ENCODE results near the gene CCT4. TPM values are rescaled to one million over a fixed set of nuclear protein-coding genes. Genes with fewer than 3 reads are reported as not detected.
"Not testable (repeated sequence)": the region's sequence is repeated elsewhere in the genome, so short reads cannot be mapped to it uniquely, and the experiment has no call there.

CCT4 gene
- total RNA-seq, 4 donors from 2014 or later = 88.4 to 151 (median 120) TPM

DNA sequence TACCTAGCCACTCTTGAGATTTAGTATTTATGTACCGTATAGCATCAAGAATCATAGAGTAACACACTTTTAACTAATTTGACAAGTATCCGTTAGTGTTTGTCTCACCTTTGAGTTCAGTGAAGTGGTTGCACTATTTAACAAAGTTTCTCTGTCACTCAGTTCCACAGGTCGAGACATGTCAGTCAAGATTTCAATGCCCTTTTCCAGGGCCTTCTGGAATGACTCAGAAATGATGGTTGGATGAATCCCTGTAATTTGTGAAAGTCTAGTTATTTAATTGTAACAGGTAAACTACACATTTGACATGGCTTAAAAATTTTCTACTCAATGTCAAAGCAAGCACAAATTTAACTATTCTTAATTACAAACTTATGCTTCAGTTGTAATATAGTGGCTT lies 9.7 kb downstream of the CCT4 start:
- DNase-seq = no peak
- intact Hi-C loops (cut with DNase I; ENCODE audit: low total_unique reads) = no loop called here
- TF ChIP-seq POLR2A (IDR thresholded peaks at IDR 0.05) = no peak
- TF ChIP-seq, protein P1, sequence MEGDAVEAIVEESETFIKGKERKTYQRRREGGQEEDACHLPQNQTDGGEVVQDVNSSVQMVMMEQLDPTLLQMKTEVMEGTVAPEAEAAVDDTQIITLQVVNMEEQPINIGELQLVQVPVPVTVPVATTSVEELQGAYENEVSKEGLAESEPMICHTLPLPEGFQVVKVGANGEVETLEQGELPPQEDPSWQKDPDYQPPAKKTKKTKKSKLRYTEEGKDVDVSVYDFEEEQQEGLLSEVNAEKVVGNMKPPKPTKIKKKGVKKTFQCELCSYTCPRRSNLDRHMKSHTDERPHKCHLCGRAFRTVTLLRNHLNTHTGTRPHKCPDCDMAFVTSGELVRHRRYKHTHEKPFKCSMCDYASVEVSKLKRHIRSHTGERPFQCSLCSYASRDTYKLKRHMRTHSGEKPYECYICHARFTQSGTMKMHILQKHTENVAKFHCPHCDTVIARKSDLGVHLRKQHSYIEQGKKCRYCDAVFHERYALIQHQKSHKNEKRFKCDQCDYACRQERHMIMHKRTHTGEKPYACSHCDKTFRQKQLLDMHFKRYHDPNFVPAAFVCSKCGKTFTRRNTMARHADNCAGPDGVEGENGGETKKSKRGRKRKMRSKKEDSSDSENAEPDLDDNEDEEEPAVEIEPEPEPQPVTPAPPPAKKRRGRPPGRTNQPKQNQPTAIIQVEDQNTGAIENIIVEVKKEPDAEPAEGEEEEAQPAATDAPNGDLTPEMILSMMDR (IDR thresholded peaks at IDR 0.05) = no peak
- no peak overlapping the region for H3K4me3 ChIP-seq
- H3K4me1 ChIP-seq = no peaks in the 10 kb centered on the region
- H3K9me3 ChIP-seq = no peaks in the 10 kb centered on the region
- no peaks in the 10 kb centered on the region for H3K27me3 ChIP-seq
- H3K27ac ChIP-seq = no peak overlapping the region
- H3K36me3 ChIP-seq = no peaks in the 10 kb centered on the region

DNA sequence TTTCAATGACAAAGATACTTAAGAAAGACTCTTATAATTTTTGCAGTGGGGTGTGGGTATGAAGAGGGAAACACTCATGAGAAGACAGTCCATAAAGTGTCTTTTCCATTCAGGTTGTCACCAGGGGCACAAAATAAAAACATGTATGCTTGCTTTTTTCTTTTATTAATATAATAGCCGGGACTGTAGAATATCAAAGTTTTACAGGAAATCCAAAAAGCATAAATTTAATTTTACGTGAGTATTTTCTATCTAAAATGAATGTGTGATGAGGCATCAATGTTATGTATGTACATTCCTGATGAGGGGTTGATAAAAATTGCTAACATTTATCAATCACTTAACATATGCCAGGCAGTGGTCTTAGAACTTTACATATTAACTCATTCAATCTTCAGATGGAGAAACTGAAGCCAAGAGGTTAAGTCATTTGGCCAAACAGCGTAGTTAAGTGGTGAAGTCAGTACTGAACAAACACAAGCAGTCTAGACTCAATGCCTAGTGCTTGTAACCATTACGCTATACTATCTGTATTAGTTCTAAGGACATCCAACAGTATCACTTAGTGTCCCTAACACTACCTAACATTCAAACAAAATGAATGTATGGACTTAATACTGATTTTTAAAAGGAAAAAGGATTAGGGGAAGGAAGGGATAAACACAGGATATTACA lies 10.7 kb downstream of the CCT4 start:
- DNase-seq = no peak
- Histone ChIP-seq H3K4me1 (no peaks in the 10 kb centered on the region), H3K4me3 (no peak overlapping the region), H3K27me3 (no peaks in the 10 kb centered on the region), H3K9me3 (no peaks in the 10 kb centered on the region), H3K27ac (no peak overlapping the region), H3K36me3 (no peaks in the 10 kb centered on the region)
- no peak for TF ChIP-seq POLR2A (IDR thresholded peaks at IDR 0.05)
- TF ChIP-seq, protein P1 (IDR thresholded peaks at IDR 0.05) = no peak
- intact Hi-C loops (cut with DNase I; ENCODE audit: low total_unique reads) = no loop called here

DNA sequence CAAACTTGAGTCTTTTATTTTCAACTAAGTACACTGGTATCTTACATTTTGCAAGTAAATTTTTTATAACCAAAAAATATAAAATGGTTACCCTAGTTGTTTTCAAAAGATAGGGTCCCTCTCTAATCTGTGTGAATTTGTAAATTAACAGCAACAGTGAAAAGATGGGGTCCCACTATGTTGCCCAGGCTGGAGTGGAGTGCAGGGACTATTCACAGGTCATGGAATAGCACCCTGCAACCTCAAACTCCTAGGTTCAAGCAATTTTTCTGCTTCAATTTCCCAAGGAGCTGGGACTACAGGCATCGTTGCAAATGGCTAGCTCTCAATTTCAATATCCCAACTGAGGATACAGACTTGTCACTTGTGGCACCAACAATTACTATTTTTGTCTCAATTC lies 12.1 kb downstream of the CCT4 start:
- H3K36me3 ChIP-seq = no peaks in the 10 kb centered on the region
- intact Hi-C loops (cut with DNase I; ENCODE audit: low total_unique reads) = no loop called here
- no peak for DNase-seq
- TF ChIP-seq, protein P1 (IDR thresholded peaks at IDR 0.05) = no peak
- no peak for TF ChIP-seq POLR2A (IDR thresholded peaks at IDR 0.05)
- no peak overlapping the region for H3K27ac ChIP-seq
- H3K4me3 ChIP-seq = no peak overlapping the region
- no peaks in the 10 kb centered on the region for H3K9me3 ChIP-seq
- H3K4me1 ChIP-seq = no peaks in the 10 kb centered on the region
- H3K27me3 ChIP-seq = no peaks in the 10 kb centered on the region

DNA sequence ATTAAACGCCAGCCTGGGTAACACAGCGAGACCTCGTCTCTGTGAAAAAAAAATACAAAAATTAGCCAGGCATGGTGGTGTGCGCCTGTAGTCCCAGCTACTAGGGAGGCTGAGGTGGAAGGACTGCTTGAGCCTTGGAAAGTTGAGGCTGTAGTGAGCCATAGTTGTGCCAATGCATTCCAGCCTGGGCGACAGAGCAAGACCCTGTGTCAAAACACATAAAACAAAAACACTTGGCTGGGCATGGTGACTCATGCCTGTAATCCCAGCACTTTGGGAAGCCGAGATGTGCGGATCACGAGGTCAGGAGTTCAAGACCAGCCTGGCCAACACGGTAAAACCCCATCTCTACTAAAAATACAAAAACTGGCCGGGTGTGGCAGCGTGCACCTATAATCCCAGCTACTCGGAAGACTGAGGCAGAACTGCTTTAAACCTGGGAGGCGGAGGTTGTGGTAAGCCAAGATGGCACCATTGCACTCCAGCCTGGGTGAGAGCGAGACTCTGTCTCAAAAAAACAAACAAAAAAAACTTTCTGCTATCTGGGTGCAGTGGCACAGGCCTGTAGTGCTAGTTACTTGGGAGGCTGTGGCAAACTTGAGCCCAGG lies 21.9 kb downstream of the CCT4 start:
- H3K36me3 ChIP-seq = not testable (repeated sequence)

DNA sequence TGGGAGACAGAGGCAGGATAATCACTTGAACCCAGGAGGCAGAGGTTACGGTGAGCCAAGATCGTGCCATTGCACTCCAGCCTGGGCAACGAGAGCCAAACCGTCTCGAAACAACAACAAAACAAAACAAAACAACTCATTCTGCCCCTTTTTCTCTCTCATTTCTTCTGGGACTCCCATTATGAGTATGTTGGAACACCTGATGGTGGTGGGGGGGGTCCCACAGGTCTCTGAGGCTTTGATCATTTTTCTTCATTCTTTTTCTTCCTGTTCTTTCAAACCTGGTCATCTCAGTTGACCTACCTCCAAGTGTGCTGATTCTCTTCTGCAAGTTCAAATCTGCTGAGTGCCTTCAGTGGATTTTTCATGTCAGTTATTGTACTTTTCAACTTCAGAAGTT lies 26.4 kb downstream of the CCT4 start:
- no peak for TF ChIP-seq POLR2A (IDR thresholded peaks at IDR 0.05)
- TF ChIP-seq, protein P1 (IDR thresholded peaks at IDR 0.05) = no peak
- DNase-seq = no peak
- no peaks in the 10 kb centered on the region for H3K36me3 ChIP-seq
- no peak overlapping the region for H3K4me3 ChIP-seq
- H3K9me3 ChIP-seq = no peaks in the 10 kb centered on the region
- no peaks in the 10 kb centered on the region for H3K27me3 ChIP-seq
- H3K27ac ChIP-seq = no peak overlapping the region
- intact Hi-C loops (cut with DNase I; ENCODE audit: low total_unique reads) = no loop called here
- no peaks in the 10 kb centered on the region for H3K4me1 ChIP-seq

More for the DNA sequence above, 21.9 kb downstream of the CCT4 start:
- H3K4me3 ChIP-seq; intact Hi-C loops (cut with DNase I; ENCODE audit: low total_unique reads); H3K9me3 ChIP-seq; H3K27me3 ChIP-seq; H3K4me1 ChIP-seq; H3K27ac ChIP-seq; DNase-seq: not testable (repeated sequence)

Measured in uterus (tissue), 4 donors.